OCI-LY7 (cell line): ENCODE results near the gene GIPC1. TPM values are rescaled to one million over a fixed set of nuclear protein-coding genes. Genes with fewer than 3 reads are reported as not detected.

Experiments
- BruUV-seq: library from RNA; stranded (reverse); fragments of 400-500 nt; replicated peaks from 2 replicates; lab custom pipeline; 2021; lab: Mats Ljungman, UMichigan
- CTCF ChIA-PET: fragments of 300-600 bp; sonication (Branson Sonifier 250); formaldehyde crosslinking; loops from one replicate; lab custom pipeline; 2022; ENCODE audit warnings: antibody characterized with exemption; ENCODE audit not compliant: unreplicated experiment; lab: Charles Lee
- POLR2A ChIA-PET: fragments of 300-600 bp; sonication (Branson Sonifier 250); formaldehyde crosslinking; loops from one replicate; lab custom pipeline; 2022; ENCODE audit warnings: antibody characterized with exemption; lab: Charles Lee
- DNase-seq: peaks from one replicate; pipeline ENCODE4 v3.0.0-alpha.2; 2015; ENCODE audit warnings: low spot score
- H2AFZ ChIP-seq: fragments of 200-600 bp; sonication (generic), shearing (Covaris generic); 2 replicates; pipeline ENCODE4 v1.6.1; 2014; ENCODE audit warnings: mild to moderate bottlenecking, antibody characterized with exemption, low read length, moderate library complexity
- H3K27ac ChIP-seq: fragments of 200-600 bp; sonication (generic); 2 replicates; pipeline ENCODE4 v1.5.1; 2014; ENCODE audit warnings: mixed run types, low read depth, mild to moderate bottlenecking, moderate library complexity, low read length, inconsistent platforms; ENCODE audit not compliant: poor library complexity, severe bottlenecking
- H3K36me3 ChIP-seq: fragments of 200-600 bp; sonication (generic); 2 replicates; pipeline ENCODE4 v1.6.1; 2014; ENCODE audit warnings: mild to moderate bottlenecking, antibody characterized with exemption, low read length, moderate library complexity, mixed read lengths; ENCODE audit not compliant: insufficient read depth
- H3K4me1 ChIP-seq: fragments of 200-600 bp; sonication (generic); 2 replicates; pipeline ENCODE4 v1.5.1; 2014; ENCODE audit warnings: mild to moderate bottlenecking, low read length; ENCODE audit not compliant: insufficient read depth, poor library complexity, severe bottlenecking
- H3K4me2 ChIP-seq: fragments of 200-600 bp; sonication (generic); 2 replicates; pipeline ENCODE4 v1.6.1; 2014; ENCODE audit warnings: mild to moderate bottlenecking, low read length
- H3K4me3 ChIP-seq: fragments of 200-600 bp; sonication (generic); 2 replicates; pipeline ENCODE4 v1.5.1; 2014; ENCODE audit warnings: mild to moderate bottlenecking, low read depth, low read length; ENCODE audit not compliant: poor library complexity, severe bottlenecking
- H3K79me2 ChIP-seq: fragments of 200-600 bp; sonication (generic); 2 replicates; pipeline ENCODE4 v1.6.1; 2016; ENCODE audit warnings: low read depth, mild to moderate bottlenecking, low read length, moderate library complexity, mixed read lengths; ENCODE audit not compliant: insufficient read depth
- H3K9me2 ChIP-seq: fragments of 200-600 bp; sonication (generic); 2 replicates; pipeline ENCODE4 v1.6.1; 2016; ENCODE audit warnings: mild to moderate bottlenecking, low read length, mixed read lengths; ENCODE audit not compliant: insufficient read depth
- H3K9me3 ChIP-seq: fragments of 200-600 bp; sonication (generic); 2 replicates; pipeline ENCODE4 v1.6.1; 2014; ENCODE audit warnings: mild to moderate bottlenecking, mixed run types, low read length, mixed read lengths
- H4K20me1 ChIP-seq: fragments of 200-600 bp; sonication (generic); 2 replicates; pipeline ENCODE4 v1.6.1; 2014; ENCODE audit warnings: mild to moderate bottlenecking, antibody characterized with exemption, low read length, moderate library complexity, mixed read lengths; ENCODE audit not compliant: insufficient read depth
- EZH2phosphoT487 ChIP-seq: fragments of 200-600 bp; sonication (generic); IDR thresholded peaks from 2 replicates; pipeline ENCODE4 v1.6.1; 2018; ENCODE audit warnings: low read depth, borderline replicate concordance, mild to moderate bottlenecking, mixed run types, antibody characterized with exemption, low read length, moderate library complexity, mixed read lengths
- intact Hi-C: fragments of 100-400 bp; cut with micrococcal nuclease; formaldehyde crosslinking; loops from one replicate; pipeline ENCODE4 v1.10.0; 2022; ENCODE audit not compliant: unreplicated experiment
- total RNA-seq, 2 experiments: library from RNA; depleted of rRNA in 1 of 2; stranded (reverse); fragments of >200 nt in 1 of 2; shearing (Covaris generic) in 1 of 2; gene quantifications; 2 replicates each; pipeline ENCODE4 v1.2.3, GENCODE V29; 2014 to 2022
- TF ChIP-seq, protein P1 (sequence below): fragments of 200-600 bp; sonication (generic); conservative IDR thresholded peaks from 2 replicates; pipeline ENCODE4 v1.5.1; 2014; ENCODE audit warnings: mild to moderate bottlenecking, antibody characterized with exemption, low read length, moderate library complexity, mixed read lengths

GIPC1 gene
- total RNA-seq, 2 experiments from 2014 or later: 18.5 to 38.3 TPM

DNA sequence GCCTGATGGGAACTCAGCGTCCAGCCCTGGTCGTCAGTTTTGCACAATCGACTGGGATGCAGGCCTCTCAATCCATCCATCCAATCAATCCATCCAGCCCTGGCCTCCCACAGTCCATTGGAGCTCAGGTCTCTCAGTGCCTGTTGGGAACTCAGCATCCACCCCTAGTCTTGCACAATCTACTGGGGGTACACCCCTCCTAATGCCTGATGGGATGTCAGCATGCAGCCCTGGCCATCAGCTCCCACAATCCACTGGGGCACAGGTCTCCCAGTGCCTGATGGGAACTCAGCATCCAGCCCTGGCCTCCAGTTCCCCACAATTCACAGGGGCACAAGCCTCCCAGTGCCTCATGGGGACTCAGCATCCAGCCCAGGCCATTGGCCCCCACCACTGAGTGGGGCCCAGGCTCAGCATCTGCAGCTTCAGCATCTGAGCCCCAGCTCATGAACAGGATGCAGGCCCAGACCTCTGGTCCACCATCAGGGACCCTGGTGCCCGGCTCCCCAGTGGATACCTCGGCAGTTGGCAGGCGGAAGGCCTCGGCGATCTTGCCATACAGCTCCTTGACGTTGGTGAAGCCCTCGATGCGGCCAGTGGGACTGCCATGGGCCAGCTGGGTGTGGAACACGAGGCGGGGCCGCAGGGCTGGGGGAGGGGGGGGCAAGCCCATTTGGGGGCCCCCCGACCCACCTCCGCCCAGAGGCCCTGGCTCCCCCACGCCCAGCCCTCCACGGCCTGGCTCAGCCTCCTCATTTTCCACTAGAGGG lies 13.6 kb downstream of the GIPC1 start:
- no peak overlapping the region for H3K4me3 ChIP-seq
- CTCF ChIA-PET: no interaction called here
- DNase-seq: no peak

DNA sequence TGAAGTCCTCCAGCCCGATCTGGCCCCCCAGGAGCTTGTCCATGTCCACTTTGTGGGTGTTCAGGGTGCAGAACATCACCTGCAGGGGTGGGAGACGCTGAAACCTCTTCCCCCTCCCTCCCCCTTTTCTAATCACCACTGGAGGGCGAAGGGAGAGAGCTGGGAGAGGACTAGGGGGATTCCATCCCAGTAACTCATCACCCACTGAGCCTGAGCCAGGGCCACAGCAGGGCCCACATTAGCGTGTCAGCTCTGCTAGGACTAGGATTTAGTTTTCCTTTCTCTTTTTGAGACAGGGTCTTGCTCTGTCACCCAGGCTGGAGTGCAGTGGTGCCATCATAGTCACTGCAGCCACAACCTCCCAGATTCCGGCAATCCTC lies 15.2 kb downstream of the GIPC1 start:
- H3K27ac ChIP-seq: no peak overlapping the region
- no TSS peak for BruUV-seq
- intact Hi-C loops: loop anchor here (10.0 kb wide), 2 partner anchors 116 to 276 kb away; partner anchors contain the start of gene ADGRL1
- ChIA-PET POLR2A (interaction anchor here (0.7 to 0.9 kb wide), 2 partner anchors 49 to 344 kb away, joined by 3 read pairs; partner anchors contain the start of gene ASF1B), CTCF (interaction anchor here (0.6 kb wide), 1 partner anchor 17 kb away, joined by 3 read pairs; no protein-coding TSS in a partner anchor)
- no peaks in the 10 kb centered on the region for H3K79me2 ChIP-seq
- H4K20me1 ChIP-seq: no peaks in the 10 kb centered on the region
- H3K9me3 ChIP-seq: no peaks in the 10 kb centered on the region
- no peak overlapping the region for H3K4me3 ChIP-seq
- no peak for DNase-seq
- H3K9me2 ChIP-seq: no peaks in the 10 kb centered on the region
- no peak overlapping the region for H2AFZ ChIP-seq
- no peak overlapping the region for H3K4me2 ChIP-seq
- no peaks in the 10 kb centered on the region for H3K36me3 ChIP-seq
- H3K4me1 ChIP-seq: no peaks in the 10 kb centered on the region
- TF ChIP-seq EZH2phosphoT487: no peak
- TF ChIP-seq, protein P1, sequence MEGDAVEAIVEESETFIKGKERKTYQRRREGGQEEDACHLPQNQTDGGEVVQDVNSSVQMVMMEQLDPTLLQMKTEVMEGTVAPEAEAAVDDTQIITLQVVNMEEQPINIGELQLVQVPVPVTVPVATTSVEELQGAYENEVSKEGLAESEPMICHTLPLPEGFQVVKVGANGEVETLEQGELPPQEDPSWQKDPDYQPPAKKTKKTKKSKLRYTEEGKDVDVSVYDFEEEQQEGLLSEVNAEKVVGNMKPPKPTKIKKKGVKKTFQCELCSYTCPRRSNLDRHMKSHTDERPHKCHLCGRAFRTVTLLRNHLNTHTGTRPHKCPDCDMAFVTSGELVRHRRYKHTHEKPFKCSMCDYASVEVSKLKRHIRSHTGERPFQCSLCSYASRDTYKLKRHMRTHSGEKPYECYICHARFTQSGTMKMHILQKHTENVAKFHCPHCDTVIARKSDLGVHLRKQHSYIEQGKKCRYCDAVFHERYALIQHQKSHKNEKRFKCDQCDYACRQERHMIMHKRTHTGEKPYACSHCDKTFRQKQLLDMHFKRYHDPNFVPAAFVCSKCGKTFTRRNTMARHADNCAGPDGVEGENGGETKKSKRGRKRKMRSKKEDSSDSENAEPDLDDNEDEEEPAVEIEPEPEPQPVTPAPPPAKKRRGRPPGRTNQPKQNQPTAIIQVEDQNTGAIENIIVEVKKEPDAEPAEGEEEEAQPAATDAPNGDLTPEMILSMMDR: no peak

More for the DNA sequence above, 13.6 kb downstream of the GIPC1 start:
- Histone ChIP-seq H2AFZ (no peak overlapping the region), H3K27ac (no peak overlapping the region), H4K20me1 (no peaks in the 10 kb centered on the region), H3K36me3 (no peaks in the 10 kb centered on the region), H3K4me1 (peaks cover 4% of the 10 kb centered on the region), H3K9me3 (no peaks in the 10 kb centered on the region), H3K79me2 (no peaks in the 10 kb centered on the region), H3K4me2 (no peak overlapping the region), H3K9me2 (no peaks in the 10 kb centered on the region)
- intact Hi-C loops: loop anchor here (10.0 kb wide), 2 partner anchors 118 to 278 kb away; partner anchors contain the start of gene ADGRL1
- TF ChIP-seq, protein P1: no peak
- no peak for TF ChIP-seq EZH2phosphoT487
- no TSS peak for BruUV-seq
- POLR2A ChIA-PET: no interaction called here
